Neural cell (in vitro differentiated cells): ENCODE data around the gene PTCH2. TPM values are rescaled to one million over a fixed set of nuclear protein-coding genes. Genes with fewer than 3 reads are reported as not detected.

Experiments
- H2AFZ ChIP-seq: fragments of 200-600, 300-800 bp; sonication (generic), shearing (Covaris generic); 2 replicates; pipeline ENCODE4 v1.6.0; 2014; ENCODE audit warnings: low read depth, mild to moderate bottlenecking, antibody characterized with exemption, low read length, moderate library complexity
- H3F3A ChIP-seq: fragments of 200-600 bp; shearing (Covaris generic); 2 replicates; pipeline ENCODE4 v1.6.1; 2016; ENCODE audit warnings: mild to moderate bottlenecking, moderate library complexity, mixed read lengths, antibody characterized with exemption, low read length; ENCODE audit not compliant: insufficient read depth, poor library complexity, severe bottlenecking
- H3K27ac ChIP-seq: fragments of 200-600, 300-800 bp; sonication (generic), shearing (Covaris generic); 2 replicates; pipeline ENCODE4 v1.5.1; 2014; ENCODE audit warnings: mild to moderate bottlenecking, low read length, moderate library complexity
- H3K27me3 ChIP-seq: fragments of 300-800, 200-600 bp; sonication (generic), shearing (Covaris generic); 2 replicates; pipeline ENCODE4 v1.6.0; 2014; ENCODE audit warnings: mild to moderate bottlenecking, low read depth, low read length, moderate library complexity; ENCODE audit not compliant: insufficient read depth
- H3K36me3 ChIP-seq: fragments of 300-800, 200-600 bp; sonication (generic), shearing (Covaris generic); 2 replicates; pipeline ENCODE4 v1.5.1; 2014; ENCODE audit warnings: mild to moderate bottlenecking, antibody characterized with exemption, low read length, moderate library complexity; ENCODE audit not compliant: insufficient read depth
- H3K4me2 ChIP-seq: fragments of 300-800, 200-600 bp; sonication (generic), shearing (Covaris generic); 2 replicates; pipeline ENCODE4 v1.6.0; 2014; ENCODE audit warnings: mild to moderate bottlenecking, low read length
- H3K4me3 ChIP-seq: fragments of 300-800, 200-600 bp; sonication (generic), shearing (Covaris generic); 2 replicates; pipeline ENCODE4 v1.5.1; 2014; ENCODE audit warnings: mild to moderate bottlenecking, low read length, moderate library complexity
- H3K79me2 ChIP-seq: fragments of 200-600 bp; shearing (Covaris generic); replicated peaks from 2 replicates; pipeline ENCODE4 v1.6.0; 2014; ENCODE audit warnings: mild to moderate bottlenecking, low read length, moderate library complexity; ENCODE audit not compliant: insufficient read depth
- H3K9ac ChIP-seq: fragments of 300-800, 200-600 bp; sonication (generic), shearing (Covaris generic); 2 replicates; pipeline ENCODE4 v1.6.1; 2016; ENCODE audit warnings: mild to moderate bottlenecking, low read length, mixed read lengths
- H3K9me2 ChIP-seq: fragments of 200-600 bp; shearing (Covaris generic); 2 replicates; pipeline ENCODE4 v1.6.1; 2016; ENCODE audit warnings: mild to moderate bottlenecking, low read length, mixed read lengths; ENCODE audit not compliant: insufficient read depth
- H3K9me3 ChIP-seq: fragments of 200-600, 300-800 bp; sonication (generic), shearing (Covaris generic); 2 replicates; pipeline ENCODE4 v1.6.1; 2016; ENCODE audit warnings: mild to moderate bottlenecking, mixed run types, low read length, moderate library complexity, mixed read lengths
- H4K20me1 ChIP-seq: fragments of 200-600 bp; shearing (Covaris generic); 2 replicates; pipeline ENCODE4 v1.6.1; 2016; ENCODE audit warnings: mild to moderate bottlenecking, mixed run types; ENCODE audit not compliant: insufficient read depth
- CTCF ChIP-seq: fragments of 450-650 bp; IDR thresholded peaks from 2 replicates; pipeline ENCODE4 v1.5.1; 2014; ENCODE audit warnings: antibody characterized with exemption, mild to moderate bottlenecking, moderate library complexity; ENCODE audit not compliant: poor library complexity, severe bottlenecking
- EP300 ChIP-seq: fragments of 450-650 bp; conservative IDR thresholded peaks from 2 replicates; pipeline ENCODE4 v1.6.1; 2014; ENCODE audit warnings: antibody characterized with exemption, mild to moderate bottlenecking, moderate library complexity; ENCODE audit not compliant: poor library complexity, severe bottlenecking
- EZH2 ChIP-seq: fragments of 200-600, 300-800 bp; shearing (Covaris generic), sonication (generic); IDR thresholded peaks from 2 replicates; pipeline ENCODE4 v1.6.1; 2014; ENCODE audit warnings: antibody characterized with exemption, low read length, borderline replicate concordance, mild to moderate bottlenecking; ENCODE audit not compliant: insufficient read depth, poor library complexity, severe bottlenecking
- MXI1 ChIP-seq: fragments of 450-650 bp; conservative IDR thresholded peaks from 2 replicates; pipeline ENCODE4 v1.6.1; 2014; ENCODE audit warnings: antibody characterized with exemption, mild to moderate bottlenecking; ENCODE audit not compliant: poor library complexity, severe bottlenecking
- POLR2AphosphoS5 ChIP-seq: IDR thresholded peaks from 2 replicates; pipeline ENCODE4 v1.6.1; 2012
- RAD21 ChIP-seq: fragments of 450-650 bp; conservative IDR thresholded peaks from 2 replicates; pipeline ENCODE4 v1.6.1; 2014; ENCODE audit warnings: antibody characterized with exemption, mild to moderate bottlenecking, moderate library complexity
- REST ChIP-seq: IDR thresholded peaks from 2 replicates; pipeline ENCODE4 v1.6.1; 2012; ENCODE audit warnings: borderline replicate concordance
- SMC3 ChIP-seq: fragments of 450-650 bp; conservative IDR thresholded peaks from 2 replicates; pipeline ENCODE4 v1.6.1; 2014; ENCODE audit warnings: antibody characterized with exemption, mild to moderate bottlenecking, moderate library complexity; ENCODE audit not compliant: poor library complexity
- TAF1 ChIP-seq: IDR thresholded peaks from 2 replicates; pipeline ENCODE4 v1.6.1; 2012; ENCODE audit warnings: low read depth
- polyA plus RNA-seq: library from polyadenylated mRNA; depleted of rRNA; stranded (reverse); fragments of >200 nt; gene quantifications from 2 replicates; pipeline ENCODE4 v1.2.3, GENCODE V29; 2014

Gene PTCH2
- polyA plus RNA-seq, 1 donor from 2014 or later, result 1.3 TPM

DNA sequence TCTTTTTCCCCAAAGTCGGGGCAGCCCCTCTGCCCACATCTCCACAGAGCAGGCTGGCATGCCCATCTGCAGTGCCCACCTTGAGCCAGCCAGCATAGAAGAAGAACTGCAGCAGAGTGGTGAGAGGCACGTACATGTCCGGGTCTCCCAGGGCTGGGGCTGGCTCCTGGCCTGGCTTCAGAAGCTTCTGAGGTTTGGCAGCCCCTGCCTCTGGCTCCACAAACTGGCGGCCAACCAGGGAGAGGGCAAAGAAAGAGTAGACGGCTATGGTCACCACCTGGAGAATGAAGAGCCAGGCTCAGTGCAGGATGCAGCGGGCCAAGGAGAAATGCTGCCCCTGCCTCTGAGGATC is 58.0 kb downstream of the PTCH2 start:
- Histone ChIP-seq H3K4me2 (no peak overlapping the region), H3F3A (no peaks in the 10 kb centered on the region), H3K9me3 (no peaks in the 10 kb centered on the region), H4K20me1 (no peaks in the 10 kb centered on the region), H3K79me2 (no peaks in the 10 kb centered on the region), H3K4me3 (no peak overlapping the region), H3K27ac (no peak overlapping the region), H3K27me3 (peaks cover 24% of the 10 kb centered on the region), H3K9me2 (no peaks in the 10 kb centered on the region), H3K36me3 (no peaks in the 10 kb centered on the region), H2AFZ (no peak overlapping the region), H3K9ac (no peak overlapping the region)
- TF ChIP-seq MXI1, result no peak
- no peak for TF ChIP-seq EZH2
- TF ChIP-seq EP300, result no peak
- TF ChIP-seq TAF1, result no peak
- TF ChIP-seq SMC3, result no peak
- no peak for TF ChIP-seq RAD21
- no peak for TF ChIP-seq CTCF
- TF ChIP-seq REST, result no peak
- TF ChIP-seq POLR2AphosphoS5, result no peak

DNA sequence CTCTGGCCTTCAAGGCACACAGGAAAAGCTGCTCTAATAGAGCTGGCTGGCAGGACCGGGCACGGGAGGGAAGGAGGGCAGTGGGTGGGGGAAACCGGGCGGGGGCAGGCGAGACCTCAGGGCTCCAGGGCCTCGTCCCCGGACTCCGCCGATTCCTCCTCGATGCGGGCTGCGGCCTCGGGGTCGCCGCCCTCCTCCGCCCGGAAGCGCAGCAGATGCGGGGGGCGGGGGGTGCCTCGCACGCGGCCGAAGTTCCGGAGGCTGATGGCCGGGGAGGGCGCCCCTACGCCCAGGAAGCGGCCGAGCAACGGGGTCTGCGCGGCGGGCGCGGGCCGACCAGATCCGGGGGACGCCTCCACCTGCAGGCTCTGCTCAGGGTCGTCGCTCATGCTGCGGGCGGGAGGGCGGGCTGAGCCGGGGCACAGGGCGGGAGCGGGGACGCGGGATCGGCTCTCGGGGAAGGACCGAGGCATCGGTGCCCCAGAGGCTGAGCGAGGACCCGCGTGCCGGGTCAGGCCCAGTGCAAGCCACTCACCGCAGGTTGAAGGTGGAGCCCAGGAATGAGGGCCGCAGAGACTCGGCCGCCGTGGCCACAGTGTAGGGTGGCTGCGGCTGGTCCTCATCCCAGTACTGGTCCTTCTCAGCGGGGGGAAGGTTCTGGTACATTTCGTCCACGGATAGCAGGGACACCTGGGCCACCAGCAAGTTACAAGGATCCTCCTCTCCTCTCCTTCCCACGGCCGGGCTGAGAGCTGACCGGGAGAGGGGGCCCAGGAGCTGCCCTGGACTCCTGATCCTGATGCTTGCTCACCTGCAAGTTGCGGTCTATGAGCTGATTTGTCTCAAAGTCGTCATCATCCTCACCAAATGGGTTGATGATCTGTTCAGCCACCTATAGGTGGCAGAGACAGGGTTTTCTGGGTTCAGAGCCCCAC is 58.7 kb downstream of the PTCH2 start:
- Histone ChIP-seq H3K27me3 (peaks cover 24% of the 10 kb centered on the region), H3K9ac (no peak overlapping the region), H4K20me1 (no peaks in the 10 kb centered on the region), H3K79me2 (no peaks in the 10 kb centered on the region), H3K9me3 (no peaks in the 10 kb centered on the region), H3K9me2 (no peaks in the 10 kb centered on the region), H3K27ac (no peak overlapping the region), H3F3A (no peaks in the 10 kb centered on the region), H2AFZ (no peak overlapping the region), H3K36me3 (no peaks in the 10 kb centered on the region), H3K4me2 (no peak overlapping the region), H3K4me3 (no peak overlapping the region)
- TF ChIP-seq TAF1, result no peak
- TF ChIP-seq POLR2AphosphoS5, result no peak
- TF ChIP-seq SMC3, result no peak
- TF ChIP-seq RAD21, result no peak
